GM23248 (cell line): Measurements from ENCODE around the gene TENM4. TPM values are rescaled to one million over a fixed set of nuclear protein-coding genes. Genes with fewer than 3 reads are reported as not detected.

ENCODE experiments used
- DNase-seq: peaks from one replicate; pipeline ENCODE4 v3.0.0-alpha.2; 2015
- H2AFZ ChIP-seq: fragments of 200-600 bp; sonication (generic); 2 replicates; pipeline ENCODE4 v1.6.1; 2016; ENCODE audit warnings: antibody characterized with exemption
- H3F3A ChIP-seq: fragments of 200-600 bp; sonication (generic); 2 replicates; pipeline ENCODE4 v1.6.1; 2016; ENCODE audit warnings: mild to moderate bottlenecking, antibody characterized with exemption, mixed run types; ENCODE audit not compliant: insufficient read depth
- H3K27ac ChIP-seq: fragments of 200-600 bp; sonication (generic); 2 replicates; pipeline ENCODE4 v1.5.1; 2016; ENCODE audit warnings: mild to moderate bottlenecking
- H3K27me3 ChIP-seq: fragments of 200-600 bp; sonication (generic); replicated peaks from 2 replicates; pipeline ENCODE4 v1.6.1; 2016; ENCODE audit warnings: mild to moderate bottlenecking; ENCODE audit not compliant: insufficient read depth
- H3K36me3 ChIP-seq: fragments of 200-600 bp; sonication (generic); 2 replicates; pipeline ENCODE4 v1.6.1; 2016; ENCODE audit warnings: low read depth, mild to moderate bottlenecking
- H3K4me1 ChIP-seq: fragments of 200-600 bp; sonication (generic); 2 replicates; pipeline ENCODE4 v1.6.1; 2016; ENCODE audit warnings: mild to moderate bottlenecking; ENCODE audit not compliant: insufficient read depth
- H3K4me2 ChIP-seq: fragments of 200-600 bp; sonication (generic); one replicate; pipeline ENCODE4 v1.6.1; 2016; ENCODE audit warnings: mild to moderate bottlenecking; ENCODE audit not compliant: unreplicated experiment
- H3K4me3 ChIP-seq: fragments of 200-600 bp; sonication (generic); 2 replicates; pipeline ENCODE4 v1.5.1; 2016; ENCODE audit warnings: mild to moderate bottlenecking
- H3K79me2 ChIP-seq: fragments of 200-600 bp; sonication (generic); 2 replicates; pipeline ENCODE4 v1.6.1; 2016; ENCODE audit warnings: mild to moderate bottlenecking; ENCODE audit not compliant: insufficient read depth
- H3K9ac ChIP-seq: fragments of 200-600 bp; sonication (generic); 2 replicates; pipeline ENCODE4 v1.6.1; 2016; ENCODE audit warnings: mild to moderate bottlenecking
- H3K9me2 ChIP-seq: fragments of 200-600 bp; sonication (generic); 2 replicates; pipeline ENCODE4 v1.6.1; 2016; ENCODE audit warnings: mixed run types, mild to moderate bottlenecking, moderate library complexity; ENCODE audit not compliant: insufficient read depth
- H3K9me3 ChIP-seq: fragments of 200-600 bp; sonication (generic); one replicate; pipeline ENCODE4 v1.6.1; 2017; ENCODE audit warnings: low read depth
- H4K20me1 ChIP-seq: fragments of 200-600 bp; sonication (generic); 2 replicates; pipeline ENCODE4 v1.6.0; 2016; ENCODE audit not compliant: insufficient read depth
- EZH2 ChIP-seq: fragments of 200-600 bp; sonication (generic); IDR thresholded peaks from 2 replicates; pipeline ENCODE4 v1.6.1; 2018; ENCODE audit warnings: antibody characterized with exemption, mild to moderate bottlenecking; ENCODE audit not compliant: insufficient read depth, poor library complexity, severe bottlenecking
- EZH2phosphoT487 ChIP-seq: fragments of 200-600 bp; sonication (generic); IDR thresholded peaks from 2 replicates; pipeline ENCODE4 v1.6.1; 2018; ENCODE audit warnings: antibody characterized with exemption, moderate library complexity, mild to moderate bottlenecking, low read depth; ENCODE audit not compliant: insufficient read depth
- WGBS, 2 experiments: methylation state at CpG; one replicate each; pipeline ENCODE4 v1.1.6; 2015 to 2017; ENCODE audit warnings: low lambda C conversion rate in 2 of 2, low coverage in 1 of 2; ENCODE audit errors: missing lambda C conversion rate in 2 of 2; 5-methylcytosine and 5-hydroxymethylcytosine counted together
- in situ Hi-C: fragments of 300-500 bp; cut with MboI; formaldehyde crosslinking; loops from 2 replicates; pipeline ENCODE4 v1.15.0; 2020
- polyA plus RNA-seq: library from polyadenylated mRNA; unstranded; fragments of >200 nt; fragmentation: Nextera tagmentation; extraction: Ambion mirVana; gene quantifications from 2 replicates; pipeline ENCODE4 v1.2.1, GENCODE V29; 2016
- total RNA-seq: library from RNA; depleted of rRNA; stranded (reverse); fragments of >200 nt; shearing (Covaris generic); gene quantifications from 2 replicates; pipeline ENCODE4 v1.2.3, GENCODE V29; 2014

TENM4 gene
- total and polyA plus RNA-seq, 2 experiments from 2014 or later, result 0.11 to 0.48 TPM

- no peak overlapping the region for H3K9ac ChIP-seq
- no peaks in the 10 kb centered on the region for H4K20me1 ChIP-seq
- peaks cover 6% of the 10 kb centered on the region; the same call in 1 of the 2 replicates for H3K27me3 ChIP-seq
- H2AFZ ChIP-seq, result no peak overlapping the region
- TF ChIP-seq EZH2phosphoT487 (no peak), EZH2 (no peak)
- H3K9me3 ChIP-seq, result no peaks in the 10 kb centered on the region
- no peak for DNase-seq
- no peak overlapping the region for H3K4me3 ChIP-seq
- no peak overlapping the region for H3K27ac ChIP-seq
- no peak overlapping the region for H3K4me2 ChIP-seq
- in situ Hi-C loops, result no loop called here
- H3K79me2 ChIP-seq, result no peaks in the 10 kb centered on the region
- no peaks in the 10 kb centered on the region for H3F3A ChIP-seq
- no peaks in the 10 kb centered on the region for H3K9me2 ChIP-seq
- no peaks in the 10 kb centered on the region for H3K36me3 ChIP-seq
- 84 to 97% methylated on average over 3 of the region's 3 CpGs for WGBS, 2 experiments
- no peaks in the 10 kb centered on the region for H3K4me1 ChIP-seq
Observed at GRCh38 chr11:78921509-78921908, 519.3 kb downstream of the TENM4 start.

- H3K27me3 ChIP-seq, result 0 out of 2 replicates have a peak, but pooled peaks cover 2% of the 10 kb centered on the region
- H3K4me2 ChIP-seq, result no peak overlapping the region
- no peak overlapping the region for H3K4me3 ChIP-seq
- in situ Hi-C loops, result no loop called here
- DNase-seq, result no peak
- H3K36me3 ChIP-seq, result no peaks in the 10 kb centered on the region
- H3F3A ChIP-seq, result no peaks in the 10 kb centered on the region
- no peaks in the 10 kb centered on the region for H3K9me2 ChIP-seq
- H3K4me1 ChIP-seq, result no peaks in the 10 kb centered on the region
- no peaks in the 10 kb centered on the region for H4K20me1 ChIP-seq
- no peak for TF ChIP-seq EZH2phosphoT487
- TF ChIP-seq EZH2, result no peak
- H3K79me2 ChIP-seq, result no peaks in the 10 kb centered on the region
- H3K9ac ChIP-seq, result no peak overlapping the region
- no peak overlapping the region for H3K27ac ChIP-seq
- no peak overlapping the region for H2AFZ ChIP-seq
- no peaks in the 10 kb centered on the region for H3K9me3 ChIP-seq
- 57 to 59% methylated on average over 9 of the region's 9 CpGs for WGBS, 2 experiments
Observed at GRCh38 chr11:78920329-78920728, 520.5 kb downstream of the TENM4 start.

- H3K4me3 ChIP-seq, result no peak overlapping the region
- TF ChIP-seq EZH2phosphoT487 (no peak), EZH2 (no peak)
- no peaks in the 10 kb centered on the region for H3K79me2 ChIP-seq
- H4K20me1 ChIP-seq, result no peaks in the 10 kb centered on the region
- H3F3A ChIP-seq, result no peaks in the 10 kb centered on the region
- H3K4me2 ChIP-seq, result no peak overlapping the region
- H3K36me3 ChIP-seq, result no peaks in the 10 kb centered on the region
- no peaks in the 10 kb centered on the region for H3K4me1 ChIP-seq
- no peaks in the 10 kb centered on the region for H3K9me3 ChIP-seq
- no peak overlapping the region for H3K9ac ChIP-seq
- H3K27me3 ChIP-seq, result peaks cover 2% of the 10 kb centered on the region
- peak; percentile 10 for DNase-seq
- WGBS, 2 experiments, result 13 to 50% methylated on average over 1 of the region's 1 CpG
- H3K27ac ChIP-seq, result no peak overlapping the region
- no peaks in the 10 kb centered on the region for H3K9me2 ChIP-seq
- H2AFZ ChIP-seq, result no peak overlapping the region
- in situ Hi-C loops, result no loop called here
Observed at GRCh38 chr11:78916759-78917158, 524.1 kb downstream of the TENM4 start.

- no peak overlapping the region for H3K9ac ChIP-seq
- no peak overlapping the region for H3K4me2 ChIP-seq
- H3K79me2 ChIP-seq, result no peaks in the 10 kb centered on the region
- no peaks in the 10 kb centered on the region for H3K9me3 ChIP-seq
- no peaks in the 10 kb centered on the region for H4K20me1 ChIP-seq
- H3K9me2 ChIP-seq, result no peaks in the 10 kb centered on the region
- H3K4me1 ChIP-seq, result no peaks in the 10 kb centered on the region
- H3K27ac ChIP-seq, result no peak overlapping the region
- no peak overlapping the region for H2AFZ ChIP-seq
- TF ChIP-seq EZH2phosphoT487 (no peak), EZH2 (no peak)
- in situ Hi-C loops, result no loop called here
- H3K4me3 ChIP-seq, result no peak overlapping the region
- 33% methylated on average over 1 of the region's 1 CpG for WGBS, 2 experiments
- H3F3A ChIP-seq, result no peaks in the 10 kb centered on the region
- H3K27me3 ChIP-seq, result peaks cover 2% of the 10 kb centered on the region
- DNase-seq, result no peak
- no peaks in the 10 kb centered on the region for H3K36me3 ChIP-seq
Observed at GRCh38 chr11:78914503-78914902, 526.3 kb downstream of the TENM4 start.

- H3K4me2 ChIP-seq, result no peak overlapping the region
- peaks cover 2% of the 10 kb centered on the region for H3K27me3 ChIP-seq
- TF ChIP-seq EZH2 (no peak), EZH2phosphoT487 (no peak)
- H3K79me2 ChIP-seq, result no peaks in the 10 kb centered on the region
- DNase-seq, result no peak
- in situ Hi-C loops, result no loop called here
- H3K4me1 ChIP-seq, result no peaks in the 10 kb centered on the region
- H3F3A ChIP-seq, result no peaks in the 10 kb centered on the region
- no peaks in the 10 kb centered on the region for H3K9me3 ChIP-seq
- no peaks in the 10 kb centered on the region for H3K9me2 ChIP-seq
- no peak overlapping the region for H3K27ac ChIP-seq
- no peaks in the 10 kb centered on the region for H4K20me1 ChIP-seq
- no peak overlapping the region for H2AFZ ChIP-seq
- no peaks in the 10 kb centered on the region for H3K36me3 ChIP-seq
- 65% methylated on average over 4 of the region's 4 CpGs for WGBS, 2 experiments
- no peak overlapping the region for H3K9ac ChIP-seq
- H3K4me3 ChIP-seq, result no peak overlapping the region
Observed at GRCh38 chr11:78912778-78913177, 528.1 kb downstream of the TENM4 start.
